Endometrial microvascular endothelial cells (primary cell): ENCODE measurements around the gene CAMK4. TPM values are rescaled to one million over a fixed set of nuclear protein-coding genes. Genes with fewer than 3 reads are reported as not detected.

Experiments used
- in situ Hi-C: cut with HindIII; loops from 2 replicates; pipeline ENCODE4 v1.10.0; 2017; ENCODE audit warnings: low sequenced_read_pairs, low pct_unique_long_range_greater_than_20kb; ENCODE audit errors: inconsistent ontology term
- total RNA-seq: library from RNA; depleted of rRNA; stranded (reverse); fragments of >200 nt; gene quantifications from one replicate; pipeline ENCODE4 v1.2.3, GENCODE V29; 2015; ENCODE audit errors: inconsistent ontology term

CAMK4 gene
- total RNA-seq, result 0.19 TPM

DNA sequence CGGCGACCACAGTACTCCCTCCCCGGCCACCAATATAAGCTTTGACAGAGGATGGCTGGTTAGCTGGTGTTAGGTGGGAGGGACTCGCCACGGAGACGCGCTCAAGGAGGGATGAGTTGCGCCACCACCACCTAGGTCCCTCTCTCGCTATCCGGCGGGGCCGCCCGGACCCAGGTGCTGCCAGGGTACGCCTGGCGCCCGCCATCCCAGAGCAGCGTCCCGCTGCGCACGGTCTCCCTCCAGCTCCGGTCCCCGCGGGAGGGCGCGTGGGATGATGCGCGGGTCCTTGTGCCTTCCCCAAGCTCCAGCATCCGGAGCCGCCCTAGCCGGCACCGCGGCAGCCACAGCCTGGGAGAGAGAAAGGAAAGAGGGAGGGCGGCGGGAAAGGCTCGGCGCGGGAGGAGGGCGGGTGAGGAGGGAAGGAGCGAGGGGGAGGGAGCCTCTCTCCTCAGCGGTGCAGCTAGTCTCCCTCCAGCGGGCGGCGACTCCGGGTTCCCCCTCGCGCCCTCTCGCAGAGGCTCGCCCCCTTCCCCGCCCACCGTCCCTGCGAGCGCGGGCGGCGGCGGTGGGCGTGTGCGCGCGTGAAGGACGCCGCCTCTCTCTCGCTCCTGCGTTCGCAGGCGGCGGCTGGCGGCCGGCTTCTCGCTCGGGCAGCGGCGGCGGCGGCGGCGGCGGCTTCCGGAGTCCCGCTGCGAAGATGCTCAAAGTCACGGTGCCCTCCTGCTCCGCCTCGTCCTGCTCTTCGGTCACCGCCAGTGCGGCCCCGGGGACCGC is at the start of gene CAMK4:
Gene CAMK4 (plus strand): TSS at position 598 of the 774 bp plus-strand sequence. CDS start 100 bp downstream, at position 698.
- in situ Hi-C loops, result no loop called here

DNA sequence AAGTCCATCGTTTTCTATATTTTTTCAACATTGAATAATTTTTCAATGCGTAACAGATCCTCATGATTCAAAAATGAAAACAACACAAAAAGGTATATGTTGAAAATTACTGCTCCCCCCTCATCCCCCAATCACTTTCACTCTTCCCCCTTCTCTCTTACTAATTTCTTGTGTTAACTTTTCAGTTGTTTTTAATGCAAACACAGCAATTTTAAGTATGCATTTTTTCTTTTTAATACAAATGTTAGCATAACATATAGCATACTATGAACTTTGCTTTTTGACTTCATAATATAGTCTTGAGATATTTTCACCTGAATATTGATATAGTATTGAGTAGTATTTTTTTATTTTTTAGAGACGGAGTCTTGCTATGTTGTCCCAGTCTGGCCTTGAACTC is 41.1 kb upstream of the CAMK4 start:
- in situ Hi-C loops, result no loop called here

DNA sequence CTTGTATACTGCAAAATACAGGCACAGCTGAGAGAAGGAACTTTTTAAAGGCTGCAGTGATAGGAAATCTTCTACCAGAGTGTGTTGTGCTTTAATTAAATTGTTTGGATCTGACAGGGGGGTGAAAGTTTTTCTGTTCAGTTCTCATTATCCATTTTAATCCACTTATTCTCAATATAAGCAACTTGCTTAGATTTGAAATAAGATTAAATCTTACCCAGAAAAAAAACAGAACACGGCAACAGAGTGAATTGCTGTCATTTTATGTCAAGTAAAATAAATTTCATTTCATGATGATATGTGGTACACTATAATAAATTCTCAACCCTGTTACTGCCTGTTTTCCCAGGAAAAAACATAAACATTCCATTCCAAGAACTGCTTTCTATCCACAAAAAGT is 37.1 kb upstream of the CAMK4 start:
- in situ Hi-C loops, result no loop called here

DNA sequence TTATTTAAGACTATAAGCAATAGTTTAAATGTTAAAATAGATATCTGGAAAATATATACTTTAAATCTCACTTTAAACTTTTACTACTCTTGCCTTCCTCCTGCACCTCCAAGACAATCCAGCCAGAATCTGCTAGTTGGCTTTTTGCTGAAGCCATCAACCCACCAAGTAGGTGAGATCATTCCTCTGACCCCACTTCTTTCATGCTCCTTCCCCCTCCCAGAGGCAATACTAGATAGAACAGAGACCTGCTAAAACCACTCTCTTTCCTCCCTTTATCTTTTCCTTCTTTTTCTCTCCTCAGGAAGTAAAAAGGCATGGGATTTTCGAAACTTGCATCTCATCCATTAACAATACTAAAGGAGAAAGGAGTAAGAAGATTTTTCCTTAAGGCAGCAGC is 30.1 kb upstream of the CAMK4 start:
- in situ Hi-C loops, result no loop called here

DNA sequence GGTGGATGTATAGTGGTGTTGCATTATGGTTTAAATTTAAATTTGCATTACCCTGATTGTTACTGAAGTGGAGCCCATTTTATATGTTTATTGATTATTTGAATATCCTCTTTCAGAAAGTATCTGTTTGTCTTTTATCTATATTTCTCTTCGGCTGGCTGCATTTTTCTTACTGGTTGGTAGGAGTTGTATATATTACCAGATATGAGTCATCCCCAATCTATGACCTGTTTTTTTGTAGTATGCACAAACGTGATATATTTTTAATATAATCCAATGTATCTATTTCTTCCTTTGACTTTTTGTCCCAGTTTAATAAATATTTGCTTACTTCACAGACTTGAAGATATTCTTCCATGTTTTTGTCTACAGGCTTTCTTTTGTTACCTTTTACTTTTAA is 29.3 kb upstream of the CAMK4 start:
- in situ Hi-C loops, result no loop called here

DNA sequence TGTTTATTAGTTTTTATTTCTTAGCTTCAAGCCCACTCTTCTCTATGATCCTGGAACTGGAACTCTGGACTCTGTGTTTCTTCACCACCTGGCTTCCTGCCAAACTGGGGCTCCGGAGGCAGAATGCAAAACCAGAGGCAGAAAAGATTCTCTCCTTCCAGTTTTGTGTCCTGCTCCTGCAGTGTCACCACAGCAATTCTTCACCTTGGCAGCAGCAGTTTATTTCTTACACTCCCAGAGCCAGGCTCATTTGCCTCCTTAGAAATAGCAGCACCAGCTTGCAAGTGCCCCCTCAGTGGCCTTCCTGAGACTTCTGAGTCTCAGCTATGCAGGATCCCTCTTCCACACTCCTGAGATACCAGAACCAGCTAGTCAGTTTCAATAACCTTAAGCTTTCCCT is 26.7 kb upstream of the CAMK4 start:
- in situ Hi-C loops, result no loop called here

DNA sequence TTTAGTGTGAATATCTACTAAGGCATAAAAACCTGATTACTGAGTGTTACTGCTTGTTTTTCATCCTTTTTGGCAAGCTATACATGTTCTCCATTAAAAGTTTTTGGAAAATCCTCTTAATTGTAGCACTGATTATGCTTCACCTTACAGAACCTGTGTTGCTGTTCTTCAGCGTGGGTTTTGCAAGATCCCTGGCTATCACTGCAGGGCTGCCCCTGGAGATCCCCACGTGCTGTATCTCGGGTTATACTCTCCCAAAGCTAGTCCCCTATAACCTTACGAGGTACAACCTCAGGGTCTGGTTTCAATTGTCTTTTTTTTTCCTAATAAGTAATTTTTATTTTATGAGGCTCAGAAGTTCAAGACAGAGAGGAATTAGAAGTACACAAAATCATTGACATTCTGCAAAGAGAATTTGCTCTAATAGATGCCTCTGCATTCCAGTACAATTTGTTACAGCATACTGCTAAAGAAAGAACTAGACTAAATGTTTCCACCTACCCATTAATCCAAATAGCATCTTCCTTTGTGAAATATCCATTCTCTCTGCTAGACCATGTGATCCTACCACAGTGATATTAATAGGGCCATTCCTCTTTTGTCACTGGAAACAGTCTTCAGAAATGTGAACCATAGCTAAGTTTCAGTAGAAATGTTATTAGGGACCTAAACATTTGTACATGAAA is 25.8 kb upstream of the CAMK4 start:
- in situ Hi-C loops, result no loop called here

DNA sequence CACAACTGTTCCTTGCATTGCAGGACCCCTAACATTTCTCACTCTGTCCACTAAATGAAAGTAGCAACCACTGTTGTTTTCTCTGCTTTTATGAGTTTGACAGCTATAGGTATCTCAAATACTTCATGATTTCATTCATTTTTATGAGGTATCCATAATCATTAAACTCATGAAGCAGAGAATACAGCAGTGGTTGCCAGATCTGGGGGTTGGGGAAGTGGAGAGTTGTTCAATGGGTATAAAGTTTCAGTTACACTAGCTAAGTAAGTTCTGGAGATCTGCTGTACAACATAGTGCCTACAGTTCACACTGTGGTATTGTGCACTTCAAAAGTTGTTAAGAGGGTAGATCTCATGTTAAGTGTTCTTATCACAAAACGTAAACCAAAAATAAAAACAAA is 23.4 kb upstream of the CAMK4 start:
- in situ Hi-C loops, result no loop called here

DNA sequence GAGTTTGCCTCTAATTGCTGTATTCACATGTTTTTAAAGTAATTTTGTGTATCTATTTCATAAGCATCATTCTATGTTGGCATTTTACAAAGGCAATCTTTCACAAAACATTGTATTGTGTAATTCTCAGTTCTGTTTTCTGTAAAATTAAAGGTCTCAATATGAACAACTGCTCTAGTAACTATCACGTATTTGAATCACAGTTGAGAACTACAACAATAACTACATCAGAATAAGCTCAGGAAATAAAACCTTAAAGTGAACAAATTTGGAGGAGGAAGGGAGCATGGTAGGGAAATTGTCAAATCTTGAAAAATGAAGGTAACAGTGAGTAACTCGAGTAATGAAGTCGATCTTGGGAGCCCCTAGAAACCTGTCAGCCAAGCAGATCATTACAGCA is 22.5 kb upstream of the CAMK4 start:
- in situ Hi-C loops, result no loop called here

DNA sequence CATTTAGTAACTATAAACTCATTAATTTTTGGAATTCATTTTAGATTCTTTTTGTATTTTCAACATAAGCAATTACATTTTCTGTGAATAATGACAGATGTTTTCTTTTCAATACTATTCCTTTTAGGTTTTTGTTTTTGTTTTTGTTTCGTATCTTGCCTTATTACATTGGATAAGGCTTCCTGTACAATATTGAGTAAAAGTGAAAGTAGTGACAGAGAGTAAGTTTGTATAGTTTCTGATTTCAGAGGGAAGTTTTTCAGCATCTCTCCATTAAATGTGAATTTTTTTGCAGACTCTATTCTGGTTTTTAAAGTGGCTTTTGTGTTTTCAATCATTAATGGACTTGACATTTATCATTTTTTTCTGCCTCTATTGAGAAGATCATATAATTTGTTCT is 12.8 kb upstream of the CAMK4 start:
- in situ Hi-C loops, result no loop called here

DNA sequence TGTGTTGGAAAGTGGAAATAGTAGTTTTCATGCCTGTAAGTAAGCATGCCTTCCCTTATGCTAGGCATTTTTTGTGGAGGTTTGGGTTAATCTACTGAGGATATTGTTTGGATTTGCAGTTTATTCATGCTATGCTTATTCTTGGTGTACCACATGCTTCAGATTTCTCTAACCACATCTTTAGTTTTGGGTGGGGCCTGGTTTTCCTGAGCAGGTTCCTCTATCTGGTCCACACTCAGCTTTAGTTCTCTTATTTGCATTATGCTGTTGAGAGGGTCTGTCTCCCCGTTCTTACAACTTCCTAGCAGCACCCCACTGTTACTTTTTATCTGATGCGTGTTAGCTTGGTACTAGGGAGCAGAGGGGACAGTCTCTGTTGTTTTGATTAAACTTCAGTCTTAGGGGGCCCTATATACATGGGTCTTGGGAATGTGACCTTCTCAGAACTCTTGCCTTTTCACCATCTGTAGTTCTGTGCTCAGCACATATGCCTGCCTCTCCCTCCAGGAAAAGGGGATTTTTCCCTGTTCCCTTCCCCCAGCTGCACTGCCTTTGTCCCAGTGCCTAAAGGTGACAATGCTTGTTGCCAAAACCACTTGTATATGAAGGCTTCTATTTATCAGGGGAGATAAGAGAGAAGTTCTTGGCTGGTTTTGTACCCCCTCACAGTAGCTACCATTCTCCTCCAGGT is 10.0 kb upstream of the CAMK4 start:
- in situ Hi-C loops, result no loop called here

DNA sequence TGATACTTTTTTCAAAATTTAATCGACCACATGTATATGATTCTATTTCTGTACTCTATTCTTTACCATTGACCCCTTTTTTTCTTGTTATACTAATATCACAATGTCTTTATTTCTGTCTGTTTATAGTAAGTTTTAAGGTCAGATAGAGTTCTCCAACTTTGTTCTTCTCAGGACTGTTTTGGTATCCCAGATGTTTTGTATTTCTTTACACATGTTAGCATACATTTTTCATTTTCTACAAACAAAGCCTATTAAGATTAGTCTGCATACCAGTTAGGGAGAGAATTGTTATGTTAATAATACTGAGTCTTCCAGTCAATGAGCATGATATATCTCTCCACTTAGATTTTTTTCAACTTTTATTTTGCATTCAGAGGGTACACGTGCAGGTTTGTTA is 8.2 kb upstream of the CAMK4 start:
- in situ Hi-C loops, result no loop called here

DNA sequence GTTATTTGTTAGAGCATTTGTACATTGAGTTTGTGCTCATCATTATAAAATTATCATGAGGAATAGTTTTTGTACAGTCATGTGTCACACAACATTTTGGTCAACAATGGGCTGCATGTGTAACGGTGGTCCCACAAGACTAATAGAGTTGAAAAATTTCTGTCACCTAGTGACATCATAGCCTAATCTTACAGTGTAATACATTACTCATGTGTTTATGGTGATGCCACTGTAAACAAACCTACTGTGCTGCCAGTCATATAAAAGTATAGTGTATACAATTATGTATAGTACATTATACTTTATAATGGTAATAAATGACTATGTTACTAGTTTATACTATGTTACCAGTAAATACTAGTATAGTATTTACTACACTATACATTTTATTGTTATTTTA is 3.0 kb upstream of the CAMK4 start:
- in situ Hi-C loops, result no loop called here

DNA sequence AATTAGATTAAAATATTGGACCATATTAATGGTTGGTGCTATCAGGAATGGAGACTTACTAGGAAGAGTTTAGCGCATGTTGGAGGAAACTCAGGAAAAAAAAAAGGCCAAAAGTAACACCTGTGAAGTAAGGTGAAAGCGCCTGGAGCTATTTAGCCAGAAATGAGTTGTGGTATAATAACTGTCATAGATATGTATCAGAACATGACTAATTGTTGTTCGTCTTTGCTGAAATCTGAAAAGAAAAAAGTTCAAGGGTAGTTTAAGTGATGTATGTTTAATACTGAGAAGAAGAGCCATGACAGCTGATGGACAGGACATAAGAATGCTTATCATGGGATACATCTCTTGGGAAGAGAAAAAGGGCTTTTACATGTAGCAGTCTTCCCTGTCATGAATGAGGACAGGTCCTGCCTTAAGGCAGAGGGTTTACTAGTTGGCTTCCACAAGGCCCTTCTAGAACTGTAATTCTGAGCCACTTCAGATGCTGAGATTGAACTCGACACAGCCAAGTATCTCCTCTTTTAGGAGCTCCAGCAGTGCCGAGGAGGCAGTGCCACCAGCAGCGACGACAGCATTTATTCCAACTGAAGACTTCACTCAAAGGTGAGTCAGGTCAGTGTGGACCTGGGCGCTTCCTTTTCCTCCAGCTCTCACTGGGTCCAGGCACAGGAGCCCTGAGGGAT is 940 bp upstream of the CAMK4 start:
- in situ Hi-C loops, result no loop called here

DNA sequence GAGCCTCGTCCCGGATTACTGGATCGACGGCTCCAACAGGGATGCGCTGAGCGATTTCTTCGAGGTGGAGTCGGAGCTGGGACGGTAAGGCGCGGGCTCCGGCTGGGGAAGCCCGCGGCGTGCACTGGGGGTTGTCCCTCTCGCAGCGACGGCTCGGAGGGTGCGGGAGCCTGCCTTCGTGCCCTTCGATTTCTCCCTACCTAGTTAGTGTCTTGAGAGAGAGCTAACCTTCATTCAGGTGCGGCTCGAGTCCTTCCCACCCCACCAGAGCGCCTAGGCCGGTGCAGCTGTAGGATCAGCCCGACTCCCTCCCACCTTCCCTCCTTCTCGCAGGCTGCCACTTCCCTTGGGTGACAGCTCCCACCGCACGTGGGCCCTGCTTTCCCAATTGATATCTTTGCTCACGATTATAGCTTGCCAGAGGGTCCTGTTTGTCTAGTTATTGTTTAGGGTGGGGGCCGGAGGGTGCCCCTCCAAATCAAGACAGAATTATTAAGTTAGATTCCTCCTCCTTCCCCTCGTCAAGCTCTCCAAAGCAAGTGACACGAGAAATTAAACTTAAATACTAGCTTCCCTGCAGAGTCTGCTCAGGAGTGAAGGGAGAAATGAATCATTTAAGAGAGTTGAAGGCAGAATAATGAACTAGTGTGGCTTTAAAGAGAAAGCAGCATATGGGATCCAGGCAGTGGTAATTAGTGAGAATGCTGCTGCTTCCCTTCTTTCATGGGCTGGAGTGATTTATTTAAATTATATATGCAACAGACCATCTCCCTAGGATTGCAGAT is 569 bp downstream of the CAMK4 start:
- in situ Hi-C loops, result no loop called here

DNA sequence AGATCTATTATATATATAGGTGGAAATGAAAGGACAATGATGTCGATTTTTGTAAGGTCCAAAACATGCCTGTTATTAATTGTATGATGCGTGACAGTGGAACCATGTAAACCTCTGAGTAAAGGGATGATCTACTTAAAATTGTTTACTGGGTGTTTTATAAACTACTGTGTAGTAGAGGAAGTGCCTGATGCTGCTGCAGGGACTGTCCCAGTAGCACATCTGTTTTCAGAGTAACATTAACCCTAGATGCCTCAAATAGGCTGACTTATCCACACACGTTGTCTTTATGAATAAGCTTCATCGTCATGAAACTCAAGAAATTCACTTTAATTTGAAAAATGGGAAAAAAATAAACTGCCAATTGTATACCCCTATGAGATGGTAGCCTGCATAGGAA is 1.7 kb downstream of the CAMK4 start:
- in situ Hi-C loops, result no loop called here

DNA sequence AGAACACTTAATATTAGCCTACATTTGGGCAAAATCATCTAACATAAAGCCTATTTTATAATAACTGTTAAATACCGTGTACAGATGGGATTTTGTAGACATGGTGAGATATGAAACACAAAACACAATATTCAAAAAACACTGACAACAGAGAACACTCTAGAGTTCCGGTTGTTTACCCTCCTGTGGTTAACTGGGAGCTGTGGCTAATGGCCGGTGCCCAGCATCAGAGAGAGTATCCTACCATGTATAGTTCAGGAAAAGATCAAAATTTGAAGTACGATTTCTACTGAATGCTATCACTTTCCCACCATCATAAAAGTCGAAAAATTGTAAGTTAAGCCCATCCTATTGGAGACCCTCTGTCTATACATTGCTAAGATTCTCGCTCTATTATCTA is 2.4 kb downstream of the CAMK4 start:
- in situ Hi-C loops, result no loop called here

DNA sequence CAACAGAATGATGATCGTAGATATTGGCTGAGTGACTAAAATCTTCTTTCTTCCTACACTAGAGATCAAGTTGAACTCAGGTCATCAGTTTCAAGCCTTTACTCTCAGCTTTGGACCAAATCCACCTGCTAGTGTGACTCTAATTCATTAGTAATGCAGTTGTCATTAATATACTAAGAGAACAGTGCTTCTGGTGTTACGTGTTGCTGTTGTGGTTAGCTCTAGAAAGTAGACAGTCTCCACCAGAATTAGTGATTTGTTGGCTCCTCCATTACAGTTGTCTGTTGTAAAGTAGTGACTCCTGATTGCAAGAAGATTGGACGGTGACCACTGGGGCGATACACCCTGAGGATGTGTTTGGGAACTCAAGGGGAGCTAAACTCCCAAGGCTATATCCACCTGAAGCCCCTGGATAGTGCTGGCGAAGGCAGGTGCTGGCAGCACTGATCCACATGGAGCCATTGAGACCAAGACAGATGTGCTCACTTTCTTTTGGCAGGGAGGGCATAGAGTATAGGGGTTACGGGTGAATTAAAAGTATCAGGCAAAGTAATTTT is 3.1 kb downstream of the CAMK4 start:
- in situ Hi-C loops, result no loop called here
